HG02973 (cell line): ENCODE data around the gene ST3GAL3.

ENCODE experiments used
- ATAC-seq: cut with Tn5 transposase; IDR thresholded peaks from one replicate; pipeline ENCODE4 v1.9.1; 2021; ENCODE audit warnings: moderate library complexity; ENCODE audit not compliant: unreplicated experiment

The ST3GAL3 gene

DNA sequence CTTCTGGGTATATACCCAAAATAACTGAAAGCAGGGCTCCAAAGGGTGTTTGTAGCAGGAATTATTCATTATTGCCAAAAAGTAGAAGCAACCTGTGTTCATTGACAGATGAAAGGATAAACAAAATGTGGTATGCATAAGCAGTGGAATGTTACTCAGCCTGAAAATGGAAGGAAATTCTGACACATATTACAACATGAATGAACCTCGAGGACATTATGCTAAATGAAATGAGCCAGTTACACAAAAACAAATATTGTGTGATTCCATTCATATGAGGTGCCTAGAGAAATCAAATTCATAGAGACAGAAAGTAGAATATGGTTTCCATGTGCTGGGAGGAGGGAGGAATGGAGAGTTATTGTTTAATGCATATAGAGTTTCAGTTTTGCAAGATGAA lies 140.0 kb downstream of the ST3GAL3 start:
- ATAC-seq = no peak

DNA sequence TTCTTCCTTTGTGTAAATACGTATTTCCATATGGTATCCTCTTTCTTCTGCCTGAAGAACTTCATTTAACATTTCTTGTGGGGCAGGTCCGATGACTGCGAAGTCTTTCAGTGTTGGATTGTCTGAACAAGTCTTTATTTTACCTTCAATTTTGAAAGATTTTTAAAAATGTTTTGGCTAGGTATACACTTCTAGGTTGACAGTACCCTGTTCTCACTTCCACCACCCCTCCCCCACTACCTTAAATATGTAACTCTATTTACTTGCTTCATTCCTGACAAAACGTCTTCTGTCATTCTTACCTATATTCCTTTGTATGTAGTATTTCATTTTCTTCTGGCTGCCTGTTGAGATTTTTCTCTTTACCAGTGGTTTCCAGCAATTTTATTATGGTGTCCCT lies 140.5 kb downstream of the ST3GAL3 start:
- no peak for ATAC-seq

DNA sequence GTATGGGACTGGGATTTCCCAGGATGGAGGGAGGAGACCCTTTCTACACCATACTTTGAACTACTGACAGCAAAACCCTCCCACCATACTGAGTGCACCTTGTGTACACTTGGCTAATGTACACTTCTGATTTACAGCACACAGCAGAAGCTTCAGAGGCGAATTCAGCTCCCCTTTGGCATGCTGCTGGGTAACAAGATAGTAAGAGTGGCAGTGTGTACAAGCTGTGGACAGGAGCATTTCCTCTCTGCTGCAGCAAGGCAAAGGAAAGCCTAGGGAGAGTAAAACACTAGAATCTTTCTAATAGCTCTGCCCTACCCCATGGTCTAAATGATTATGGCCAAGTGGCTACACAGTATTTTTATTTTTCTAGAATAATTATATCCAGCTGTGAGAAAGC lies 142.3 kb downstream of the ST3GAL3 start:
- no peak for ATAC-seq

- ATAC-seq = no peak
Observed at GRCh38 chr1:43850591-43851233, 143.4 kb downstream of the ST3GAL3 start.

DNA sequence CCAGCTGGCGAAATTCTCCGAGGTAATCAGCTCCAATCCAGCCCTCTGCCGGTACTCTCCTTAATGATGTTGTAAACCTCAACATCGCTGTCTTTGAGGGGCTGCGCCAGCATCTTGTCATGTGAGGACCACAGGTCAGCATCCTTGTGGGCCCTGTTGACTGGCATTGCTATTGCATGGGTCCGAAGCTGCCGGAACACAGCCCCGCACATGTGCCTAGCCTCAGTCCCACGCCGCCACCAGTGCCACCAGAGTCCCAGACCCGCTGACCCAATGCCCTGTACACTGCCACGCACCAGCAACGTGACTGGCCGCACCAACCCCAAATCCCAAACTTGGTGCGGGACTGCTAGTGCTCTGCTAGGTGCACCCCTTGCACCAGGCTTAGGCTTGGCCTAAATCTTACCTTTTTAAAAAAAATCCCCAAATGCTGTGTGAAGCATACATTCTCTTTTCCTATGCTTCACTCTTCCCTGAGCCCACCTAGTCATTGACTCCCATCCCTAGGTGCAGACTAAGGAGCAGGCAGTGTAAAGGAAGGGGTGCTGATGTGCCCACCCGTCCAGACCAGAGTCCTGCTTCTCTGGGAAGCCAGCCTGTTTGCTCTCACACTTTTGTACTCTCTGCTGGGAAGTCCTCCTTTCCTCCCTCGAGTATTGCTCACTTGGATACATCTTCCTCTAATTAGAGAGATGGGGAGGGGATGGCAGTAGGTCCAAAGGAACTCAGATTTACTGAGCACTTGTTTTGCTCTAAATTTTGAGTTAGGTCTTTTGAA lies 144.4 kb downstream of the ST3GAL3 start:
- no peak for ATAC-seq

DNA sequence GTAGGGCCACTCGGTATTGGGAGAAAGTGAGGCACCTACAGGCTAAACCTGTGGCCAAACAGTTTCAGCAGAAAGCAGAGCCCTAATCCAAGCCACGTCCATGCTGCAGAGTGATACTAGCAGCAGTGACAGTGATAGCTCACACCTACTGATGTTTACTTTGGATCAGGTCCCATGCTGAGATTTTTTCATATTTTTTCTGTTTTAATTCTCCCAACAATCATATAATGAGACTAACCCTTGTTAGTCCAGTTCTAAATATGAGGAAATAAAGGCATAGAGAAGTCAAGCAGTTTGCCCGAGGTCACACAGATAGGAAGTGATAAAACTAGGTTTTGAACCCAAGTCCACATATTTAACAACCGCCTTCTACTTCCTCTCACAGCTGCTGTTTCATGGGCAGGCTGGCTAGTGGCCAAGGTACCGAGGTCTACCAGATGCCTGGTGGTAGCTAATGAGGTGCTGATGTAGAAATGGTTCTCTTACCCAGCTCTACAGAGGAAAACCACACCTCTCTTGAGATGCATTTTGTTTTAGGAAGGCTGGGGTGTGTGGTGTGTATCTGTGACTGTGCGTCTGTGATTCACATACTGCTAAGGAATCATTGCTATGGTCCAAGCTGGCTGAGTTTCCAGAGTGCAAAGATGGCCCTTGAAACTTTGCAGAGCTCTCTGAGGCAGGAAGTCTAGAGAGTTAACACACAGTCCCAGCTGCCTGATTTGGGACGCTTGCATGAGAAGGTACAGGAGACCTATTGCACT lies 146.0 kb downstream of the ST3GAL3 start:
- no peak for ATAC-seq

DNA sequence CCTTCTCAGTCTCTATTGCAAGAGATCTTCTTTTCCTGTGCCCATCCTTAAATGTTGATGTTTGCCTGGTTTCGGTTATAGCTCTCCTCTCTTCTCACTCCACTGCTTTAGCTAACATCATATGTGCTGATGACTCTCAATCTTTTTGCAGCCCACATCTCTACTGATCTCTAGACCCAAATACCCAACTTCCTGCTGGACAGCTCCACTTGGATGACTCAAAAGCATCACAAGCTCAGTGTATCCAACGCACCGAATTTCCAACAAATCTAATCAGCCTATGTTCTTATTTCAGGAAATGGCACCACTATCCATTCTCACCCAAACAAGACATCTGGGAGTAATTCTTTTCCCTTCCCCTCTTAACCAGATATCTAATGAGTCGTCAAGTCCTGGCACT lies 147.1 kb downstream of the ST3GAL3 start:
- no peak for ATAC-seq

- ATAC-seq = no peak
Observed at GRCh38 chr1:43856188-43856587, 148.9 kb downstream of the ST3GAL3 start.

GRCh38 chr1:43857163-43857562 lies 149.8 kb downstream of the ST3GAL3 start:
- no peak for ATAC-seq

- no peak for ATAC-seq
Observed at GRCh38 chr1:43858324-43858723, 151.0 kb downstream of the ST3GAL3 start.

- ATAC-seq = no peak
Observed at GRCh38 chr1:43861337-43861736, 154.0 kb downstream of the ST3GAL3 start.

GRCh38 chr1:43861988-43862735 lies 154.8 kb downstream of the ST3GAL3 start:
- no peak for ATAC-seq

DNA sequence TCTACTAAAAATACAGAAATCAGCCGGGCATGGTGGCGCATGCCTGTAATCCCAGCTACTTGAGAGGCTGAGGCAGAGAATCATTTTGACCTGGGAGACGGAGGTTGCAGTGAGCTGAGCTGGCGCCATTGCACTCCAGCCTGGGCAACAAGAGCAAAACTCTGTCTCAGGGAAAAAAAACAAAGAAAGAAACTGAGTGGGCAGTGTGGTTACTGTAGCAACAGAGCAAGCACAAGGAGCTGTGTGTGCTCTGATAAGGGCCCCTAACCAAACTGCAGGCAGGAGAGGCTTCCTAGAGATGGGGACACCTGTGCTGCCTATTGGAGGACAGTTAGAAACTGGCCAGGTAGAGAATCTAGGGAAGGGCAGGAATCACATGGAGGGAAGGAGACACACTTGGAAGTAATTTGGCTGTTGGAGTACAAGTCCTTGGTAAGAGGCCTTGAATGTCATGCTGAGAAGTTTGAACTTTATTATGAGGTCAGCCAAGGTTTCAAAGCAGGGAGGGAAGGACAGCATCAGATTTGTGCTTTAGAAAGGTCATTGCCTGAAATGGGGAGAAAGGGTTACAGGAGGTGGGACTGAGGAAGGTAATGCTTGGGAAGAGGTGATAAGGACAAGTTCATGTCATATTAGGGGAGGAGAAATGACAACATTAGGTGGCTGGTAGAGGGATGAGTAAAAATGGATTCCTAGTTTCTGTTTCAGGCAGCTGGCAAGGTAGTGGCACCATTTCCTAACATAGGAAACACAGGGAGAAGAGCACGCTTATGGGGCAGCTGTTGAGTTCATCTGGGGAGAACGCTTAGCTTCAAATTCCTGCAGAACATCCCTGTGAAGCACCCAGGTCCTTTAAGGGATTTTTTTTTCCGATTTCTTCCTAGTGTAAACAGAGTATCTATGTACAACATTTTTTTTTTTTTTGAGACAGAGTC lies 157.0 kb downstream of the ST3GAL3 start:
- ATAC-seq = no peak

DNA sequence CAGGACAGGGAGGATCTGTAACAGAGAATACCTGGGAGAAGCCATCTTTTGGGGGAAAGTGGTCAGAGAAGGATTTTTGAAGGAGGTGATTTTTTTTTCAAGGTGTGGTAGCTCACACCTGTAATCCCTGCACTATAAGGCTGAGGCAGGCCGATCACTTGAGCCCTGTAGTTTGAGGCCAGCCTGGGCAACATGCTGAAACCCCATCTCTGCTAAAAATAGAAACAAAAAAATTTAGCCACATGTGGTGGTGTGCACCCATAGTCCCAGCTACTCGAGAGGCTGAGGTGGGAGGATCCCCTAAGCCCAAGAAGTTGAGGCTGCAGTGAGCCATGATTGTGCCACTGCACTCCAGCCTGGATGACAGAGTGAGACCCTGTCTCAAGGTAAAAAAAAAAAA lies 158.9 kb downstream of the ST3GAL3 start:
- no peak for ATAC-seq

DNA sequence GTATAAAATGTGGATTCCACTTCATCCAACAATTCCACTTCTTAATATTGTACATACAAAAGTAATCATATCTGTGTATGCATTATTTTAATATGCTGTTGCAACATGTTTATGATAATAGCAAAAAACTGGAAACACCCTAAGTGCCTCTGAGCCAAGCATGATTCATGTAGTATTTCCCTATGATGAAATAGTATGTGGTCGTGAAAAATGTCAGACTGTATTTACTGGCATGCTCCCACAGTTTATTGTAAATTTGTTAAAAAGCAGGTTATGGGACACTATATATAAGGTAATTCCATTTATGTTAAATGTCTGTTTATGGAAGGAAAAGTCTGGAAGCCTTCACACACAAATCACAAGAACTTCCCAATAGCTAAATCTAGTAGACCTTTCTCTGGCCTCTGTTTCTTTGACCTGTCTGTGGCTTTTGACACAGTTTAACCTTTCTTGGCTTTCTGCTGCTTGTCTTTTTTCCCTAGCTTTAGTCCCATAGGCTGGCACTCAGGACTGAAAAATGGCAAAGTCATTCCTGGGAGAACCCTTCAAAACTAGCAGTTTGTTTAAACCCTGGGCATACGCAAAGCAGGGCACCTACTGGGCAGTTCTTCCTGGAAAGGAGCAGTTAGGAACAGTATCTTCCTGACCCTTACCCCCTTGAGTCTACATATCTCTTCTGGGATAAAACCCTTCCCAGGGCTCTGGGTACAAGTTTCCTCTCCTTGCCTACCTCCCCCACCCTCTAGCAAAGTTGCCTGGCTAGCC lies 160.8 kb downstream of the ST3GAL3 start:
- ATAC-seq = no peak

- no peak for ATAC-seq
Observed at GRCh38 chr1:43868741-43869067, 161.4 kb downstream of the ST3GAL3 start.

DNA sequence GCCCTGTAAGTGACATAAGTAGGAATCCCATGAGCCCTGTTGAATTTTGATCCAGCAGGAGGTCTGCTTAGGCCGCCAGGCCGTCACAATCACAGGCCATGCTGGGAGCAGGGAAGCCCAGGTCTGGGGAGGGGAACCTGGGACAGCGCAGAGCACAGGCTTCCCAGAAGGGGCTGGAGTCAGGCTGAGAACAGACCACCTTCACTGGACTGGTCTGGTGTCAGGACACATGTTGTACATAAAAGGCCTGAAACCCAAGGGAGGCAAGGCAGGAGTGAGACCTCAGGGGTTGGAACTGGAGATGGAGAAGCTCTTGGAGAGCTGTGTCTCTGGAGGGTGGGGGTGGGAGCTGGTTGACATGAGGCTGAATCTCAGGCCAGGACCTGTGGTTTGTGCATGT lies 163.0 kb downstream of the ST3GAL3 start:
- no peak for ATAC-seq

DNA sequence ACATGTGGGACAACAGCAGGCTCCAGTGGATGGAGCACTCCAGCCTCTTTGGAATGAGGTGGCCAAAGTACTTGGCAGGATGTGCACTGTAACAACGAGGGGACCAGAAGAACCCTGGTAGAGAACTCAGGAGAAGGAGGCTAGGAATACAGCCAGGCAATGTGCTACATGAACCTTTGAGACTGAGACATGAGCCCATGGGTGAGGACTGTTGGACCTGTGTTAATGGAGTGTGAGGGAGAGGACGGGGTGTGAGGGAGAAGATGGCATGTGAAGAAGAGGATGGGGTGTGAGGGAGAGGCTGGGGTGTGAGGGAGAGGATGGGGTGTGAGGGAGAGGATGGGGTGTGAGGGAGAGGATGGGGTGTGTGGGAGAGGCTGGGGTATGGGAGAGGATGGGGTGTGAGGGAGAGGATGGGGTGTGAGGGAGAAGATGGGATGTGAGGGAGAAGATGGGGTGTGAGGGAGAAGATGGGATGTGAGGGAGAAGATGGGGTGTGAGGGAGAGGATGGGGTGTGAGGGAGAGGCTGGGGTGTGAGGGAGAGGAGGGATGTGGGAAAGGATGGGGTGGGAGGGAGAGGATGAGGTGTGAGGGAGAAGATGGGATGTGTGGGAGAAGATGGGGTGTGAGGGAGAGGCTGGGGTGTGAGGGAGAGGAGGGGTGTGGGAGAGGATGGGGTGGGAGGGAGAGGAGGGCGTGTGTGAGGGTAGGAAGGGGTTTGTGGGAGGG lies 164.0 kb downstream of the ST3GAL3 start:
- no peak for ATAC-seq

- ATAC-seq = no peak
Observed at GRCh38 chr1:43872280-43872679, 164.9 kb downstream of the ST3GAL3 start.
